Metanephros (tissue), 2 donors: ENCODE results near the gene ITGB5. TPM values are rescaled to one million over a fixed set of nuclear protein-coding genes. Genes with fewer than 3 reads are reported as not detected.

Experiments
- small RNA-seq: library from RNA; depleted of rRNA; stranded (forward); fragments of <200 nt; gene quantifications from one replicate; pipeline ENCODE3, GENCODE V24; 2014; ENCODE audit warnings: low replicate concordance
- total RNA-seq: library from RNA; depleted of rRNA; stranded (reverse); fragments of >200 nt; gene quantifications from one replicate; pipeline ENCODE4 v1.2.3, GENCODE V29; 2014

ITGB5 gene, protein sequence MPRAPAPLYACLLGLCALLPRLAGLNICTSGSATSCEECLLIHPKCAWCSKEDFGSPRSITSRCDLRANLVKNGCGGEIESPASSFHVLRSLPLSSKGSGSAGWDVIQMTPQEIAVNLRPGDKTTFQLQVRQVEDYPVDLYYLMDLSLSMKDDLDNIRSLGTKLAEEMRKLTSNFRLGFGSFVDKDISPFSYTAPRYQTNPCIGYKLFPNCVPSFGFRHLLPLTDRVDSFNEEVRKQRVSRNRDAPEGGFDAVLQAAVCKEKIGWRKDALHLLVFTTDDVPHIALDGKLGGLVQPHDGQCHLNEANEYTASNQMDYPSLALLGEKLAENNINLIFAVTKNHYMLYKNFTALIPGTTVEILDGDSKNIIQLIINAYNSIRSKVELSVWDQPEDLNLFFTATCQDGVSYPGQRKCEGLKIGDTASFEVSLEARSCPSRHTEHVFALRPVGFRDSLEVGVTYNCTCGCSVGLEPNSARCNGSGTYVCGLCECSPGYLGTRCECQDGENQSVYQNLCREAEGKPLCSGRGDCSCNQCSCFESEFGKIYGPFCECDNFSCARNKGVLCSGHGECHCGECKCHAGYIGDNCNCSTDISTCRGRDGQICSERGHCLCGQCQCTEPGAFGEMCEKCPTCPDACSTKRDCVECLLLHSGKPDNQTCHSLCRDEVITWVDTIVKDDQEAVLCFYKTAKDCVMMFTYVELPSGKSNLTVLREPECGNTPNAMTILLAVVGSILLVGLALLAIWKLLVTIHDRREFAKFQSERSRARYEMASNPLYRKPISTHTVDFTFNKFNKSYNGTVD
- total RNA-seq, result 68.1 TPM

DNA sequence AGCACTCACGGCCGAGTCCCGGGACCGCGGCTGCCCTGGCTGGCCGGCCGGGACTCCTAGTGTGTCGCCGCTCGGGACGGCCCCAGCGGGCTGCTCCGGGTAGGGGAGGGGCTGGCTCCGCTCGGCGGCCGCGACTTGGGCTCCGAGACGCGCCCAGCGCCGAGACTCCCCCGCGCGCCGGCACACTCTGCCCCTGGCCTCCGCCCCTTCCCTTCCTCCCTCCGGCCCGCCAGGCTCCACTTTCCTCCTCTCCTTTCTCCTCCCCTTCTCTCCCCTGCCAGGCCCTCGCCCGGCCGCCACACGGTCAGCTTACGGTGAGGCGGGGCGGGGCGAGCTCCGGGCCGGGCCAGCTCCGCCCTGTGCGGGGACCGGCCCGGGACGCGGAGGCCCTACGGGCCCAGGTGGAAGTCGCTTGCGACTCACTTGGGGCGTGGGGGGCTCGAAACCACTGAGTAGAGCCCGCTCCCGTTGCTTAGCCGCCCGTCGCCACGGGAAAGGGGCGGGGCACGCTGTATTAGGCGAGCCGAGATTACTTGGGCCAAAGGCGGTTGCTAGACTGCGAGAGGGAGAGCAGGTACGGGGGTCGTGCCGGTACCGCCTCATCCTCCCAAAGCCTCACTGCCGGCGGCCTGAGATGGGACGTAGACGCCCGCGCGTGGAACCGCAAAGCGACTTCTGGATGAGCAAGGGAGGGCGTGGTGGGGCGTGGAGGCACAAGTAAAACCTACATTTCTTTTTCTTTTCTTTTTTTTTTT is at the start of gene ITGB5:
ITGB5 (minus strand) TSS at position 189 of the 755 bp plus-strand sequence. CDS start 365 bp downstream, outside the sequence.

DNA sequence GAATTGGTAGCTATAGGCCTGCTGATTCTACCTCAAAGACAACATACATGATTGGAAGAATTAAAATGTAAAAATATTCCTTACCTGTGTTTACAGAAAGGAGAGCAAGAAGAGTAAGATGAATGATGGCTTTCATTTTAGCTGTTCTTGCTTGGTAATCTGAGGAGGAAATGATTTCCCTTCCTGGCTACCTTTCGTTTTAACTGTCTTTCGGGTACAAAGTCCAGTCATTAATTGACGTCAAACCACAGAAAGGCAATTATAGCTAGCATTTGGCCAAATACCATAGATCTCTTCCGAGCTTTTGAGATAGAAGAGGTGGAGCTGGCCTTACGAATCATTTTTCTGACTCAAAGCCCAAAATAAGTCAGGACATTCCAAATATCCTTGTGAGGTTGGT is 47.4 kb upstream of the ITGB5 start, which contains the start of gene MUC13:
MUC13 (minus strand) TSS at position 175 of the 400 bp plus-strand sequence; CDS start at position 136, 39 bp downstream.

DNA sequence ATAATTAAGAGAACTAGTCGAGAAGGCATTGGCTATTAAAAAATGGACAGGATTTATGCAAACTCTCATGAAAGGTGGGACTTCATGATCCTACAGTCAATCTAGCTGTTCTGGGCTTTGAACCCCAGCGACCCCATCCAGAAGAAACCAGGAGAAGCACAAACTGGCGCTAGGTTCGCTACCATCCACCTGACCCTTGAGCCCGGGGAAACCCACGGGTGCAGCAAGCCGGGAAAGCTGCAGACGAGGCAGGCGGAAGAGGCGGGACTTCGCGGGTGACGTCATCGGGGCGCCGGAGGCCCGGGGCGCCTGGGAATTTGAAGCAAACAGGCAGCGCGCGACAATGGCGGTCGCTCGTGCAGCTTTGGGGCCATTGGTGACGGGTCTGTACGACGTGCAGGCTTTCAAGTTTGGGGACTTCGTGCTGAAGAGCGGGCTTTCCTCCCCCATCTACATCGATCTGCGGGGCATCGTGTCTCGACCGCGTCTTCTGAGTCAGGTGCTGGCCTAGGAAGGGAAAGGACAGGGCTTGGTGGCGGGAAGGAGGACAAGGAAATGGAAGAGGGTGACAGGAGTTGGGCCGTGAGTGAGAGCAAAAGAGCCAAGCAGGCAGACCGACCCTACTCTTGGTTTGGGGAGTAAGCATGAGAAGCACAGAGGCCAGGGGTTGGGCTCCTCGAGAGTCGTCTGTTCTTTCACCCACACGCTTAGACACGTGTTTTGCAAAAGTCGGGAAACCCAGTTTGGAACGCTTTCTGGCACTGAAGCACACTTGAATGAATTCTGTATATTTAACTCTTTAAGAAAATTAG is 156.8 kb downstream of the ITGB5 start, which contains the start of gene UMPS:
UMPS (plus strand) TSS at position 324 of the 812 bp plus-strand sequence; CDS start at position 344, 20 bp downstream.

Small RNA genes lying within 50 kb of the gene (small RNA-seq; reads per million reads assigned to genes)
- not detected for gene MIR544B

Other genes with a start within 250 kb of the ITGB5 start
- gene UMPS, start 156.9 kb downstream of the ITGB5 start, total RNA-seq, result 37.8 TPM
- gene MUC13, start 47.4 kb upstream of the ITGB5 start, total RNA-seq, result not detected
- gene HEG1, start 168.6 kb upstream of the ITGB5 start, total RNA-seq, result 49.2 TPM